H9 (cell line): Measurements from ENCODE around the gene TRPM3. TPM values are rescaled to one million over a fixed set of nuclear protein-coding genes. Genes with fewer than 3 reads are reported as not detected.

ENCODE experiments used
- DNase-seq: peaks from one replicate; pipeline ENCODE4 v3.0.0-alpha.2; 2017
- H2AFZ ChIP-seq: one replicate; pipeline ENCODE4 v1.6.1; 2013; ENCODE audit warnings: mild to moderate bottlenecking, low read length, control low read depth, moderate library complexity
- H2AK5ac ChIP-seq: 2 replicates; pipeline ENCODE4 v1.6.1; 2013; ENCODE audit warnings: low read length, control low read depth, mixed read lengths; ENCODE audit not compliant: insufficient read length
- H2BK120ac ChIP-seq: one replicate; pipeline ENCODE4 v1.6.1; 2013; ENCODE audit warnings: low read depth, mild to moderate bottlenecking, low read length, control low read depth, inconsistent platforms; ENCODE audit not compliant: poor library complexity, severe bottlenecking
- H2BK12ac ChIP-seq: 2 replicates; pipeline ENCODE4 v1.6.1; 2013; ENCODE audit warnings: low read length, control low read depth, mixed read lengths, low read depth; ENCODE audit not compliant: insufficient read length
- H2BK15ac ChIP-seq: 2 replicates; pipeline ENCODE4 v1.6.1; 2013; ENCODE audit warnings: low read depth, low read length, control low read depth
- H2BK20ac ChIP-seq: one replicate; pipeline ENCODE4 v1.6.1; 2013; ENCODE audit warnings: low read depth, mild to moderate bottlenecking, low read length, control low read depth, inconsistent platforms; ENCODE audit not compliant: poor library complexity, severe bottlenecking
- H2BK5ac ChIP-seq: 2 replicates; pipeline ENCODE4 v1.6.1; 2013; ENCODE audit warnings: low read length, control low read depth, mixed read lengths; ENCODE audit not compliant: insufficient read length
- H3K14ac ChIP-seq: 2 replicates; pipeline ENCODE4 v1.6.1; 2013; ENCODE audit warnings: low read length, control low read depth; ENCODE audit not compliant: insufficient read depth
- H3K18ac ChIP-seq: 2 replicates; pipeline ENCODE4 v1.6.1; 2013; ENCODE audit warnings: low read depth, mild to moderate bottlenecking, mixed read lengths, low read length, control low read depth; ENCODE audit not compliant: insufficient read length
- H3K23ac ChIP-seq: 2 replicates; pipeline ENCODE4 v1.6.1; 2013; ENCODE audit warnings: low read length, control low read depth, mixed read lengths, low read depth; ENCODE audit not compliant: insufficient read length
- H3K23me2 ChIP-seq: 2 replicates; pipeline ENCODE4 v1.6.1; 2013; ENCODE audit warnings: low read depth, mild to moderate bottlenecking, mixed read lengths, low read length, control low read depth; ENCODE audit not compliant: insufficient read length, poor library complexity, severe bottlenecking
- H3K27ac ChIP-seq: 2 replicates; pipeline ENCODE4 v1.5.1; 2013; ENCODE audit warnings: low read length, control low read depth, mixed read lengths, low read depth; ENCODE audit not compliant: insufficient read length
- H3K27me3 ChIP-seq: 2 replicates; pipeline ENCODE4 v1.6.1; 2013; ENCODE audit warnings: low read length, control low read depth, inconsistent platforms; ENCODE audit not compliant: insufficient read depth
- H3K4ac ChIP-seq: 2 replicates; pipeline ENCODE4 v1.6.1; 2013; ENCODE audit warnings: low read depth, mild to moderate bottlenecking, control low read depth, inconsistent platforms, low read length, moderate library complexity
- H3K4me1 ChIP-seq: 2 replicates; pipeline ENCODE4 v1.6.1; 2013; ENCODE audit warnings: low read length, control low read depth, inconsistent platforms; ENCODE audit not compliant: insufficient read depth
- H3K4me2 ChIP-seq: 2 replicates; pipeline ENCODE4 v1.6.1; 2013; ENCODE audit warnings: low read length, control low read depth, mixed read lengths; ENCODE audit not compliant: insufficient read length, insufficient read depth
- H3K56ac ChIP-seq: 2 replicates; pipeline ENCODE4 v1.6.1; 2013; ENCODE audit warnings: low read depth, mild to moderate bottlenecking, mixed read lengths, low read length, control low read depth; ENCODE audit not compliant: insufficient read length
- H3K79me1 ChIP-seq: 2 replicates; pipeline ENCODE4 v1.6.1; 2013; ENCODE audit warnings: low read depth, mild to moderate bottlenecking, moderate library complexity, low read length, control low read depth, inconsistent platforms; ENCODE audit not compliant: insufficient read depth, poor library complexity, severe bottlenecking
- H3K79me2 ChIP-seq: 2 replicates; pipeline ENCODE4 v1.6.1; 2013; ENCODE audit warnings: low read length, control low read depth, inconsistent platforms; ENCODE audit not compliant: insufficient read depth
- H3K9ac ChIP-seq: 2 replicates; pipeline ENCODE4 v1.6.1; 2013; ENCODE audit warnings: low read length, control low read depth, mixed read lengths; ENCODE audit not compliant: insufficient read length; ENCODE audit errors: extremely low read depth
- H3K9me3 ChIP-seq: one replicate; pipeline ENCODE4 v1.6.1; 2013; ENCODE audit warnings: low read depth, low read length, inconsistent platforms; ENCODE audit not compliant: control insufficient read depth
- H3T11ph ChIP-seq: one replicate; pipeline ENCODE4 v1.6.1; 2013; ENCODE audit warnings: mild to moderate bottlenecking, low read length, control low read depth, inconsistent platforms
- H4K20me1 ChIP-seq: one replicate; pipeline ENCODE4 v1.6.1; 2013; ENCODE audit not compliant: control insufficient read depth, insufficient read length, insufficient read depth
- H4K5ac ChIP-seq: 2 replicates; pipeline ENCODE4 v1.6.1; 2013; ENCODE audit warnings: low read depth, mild to moderate bottlenecking, mixed read lengths, low read length, control low read depth; ENCODE audit not compliant: insufficient read length
- H4K8ac ChIP-seq: replicated peaks from 2 replicates; pipeline ENCODE4 v1.6.1; 2013; ENCODE audit warnings: low read length, control low read depth, mixed read lengths, low read depth; ENCODE audit not compliant: insufficient read length
- H4K91ac ChIP-seq: 2 replicates; pipeline ENCODE4 v1.6.1; 2013; ENCODE audit warnings: low read depth, mild to moderate bottlenecking, moderate library complexity, mixed read lengths, low read length, control low read depth; ENCODE audit not compliant: insufficient read length
- H3K27ac Mint-ChIP-seq, 3 experiments: 2 replicates in 2 of 3; 3 replicates in 1 of 3; pipeline ENCODE4 v1.8.0; 2020 to 2021; ENCODE audit warnings: mixed read lengths in 3 of 3, mild to moderate bottlenecking in 1 of 3, moderate library complexity in 1 of 3
- H3K27me3 Mint-ChIP-seq: 2 replicates; pipeline ENCODE4 v1.8.0; 2021; ENCODE audit warnings: low read depth, mild to moderate bottlenecking, moderate library complexity, mixed read lengths
- H3K36me3 Mint-ChIP-seq, 3 experiments: 2 replicates in 2 of 3; 3 replicates in 1 of 3; pipeline ENCODE4 v1.8.0; 2020 to 2021; ENCODE audit warnings: low read depth in 3 of 3, mixed read lengths in 3 of 3; ENCODE audit not compliant: insufficient read depth in 1 of 3
- H3K4me1 Mint-ChIP-seq, 2 experiments: 2 replicates each; pipeline ENCODE4 v1.8.0; 2020; ENCODE audit warnings: mixed read lengths in 2 of 2
- H3K4me3 Mint-ChIP-seq, 2 experiments: 2 replicates in 1 of 2; 3 replicates in 1 of 2; pipeline ENCODE4 v1.8.0; 2020 to 2021; ENCODE audit warnings: mild to moderate bottlenecking in 2 of 2, mixed read lengths in 2 of 2, moderate library complexity in 1 of 2
- H3K9me3 Mint-ChIP-seq, 2 experiments: 2 replicates in 1 of 2; 3 replicates in 1 of 2; pipeline ENCODE4 v1.8.0; 2020; ENCODE audit warnings: mild to moderate bottlenecking in 2 of 2, mixed read lengths in 2 of 2, moderate library complexity in 1 of 2
- total RNA-seq: library from RNA; stranded (reverse); gene quantifications from 2 replicates; pipeline ENCODE4 v1.2.1, GENCODE V29; 2021
- TF ChIP-seq, protein P1 (sequence below): fragments of 200-600 bp; sonication (generic); conservative IDR thresholded peaks from 3 replicates; pipeline ENCODE4 v1.8.0; 2021; ENCODE audit warnings: antibody characterized with exemption, mild to moderate bottlenecking

Gene TRPM3
- total RNA-seq, 1 experiment from 2014 or later = 10.3 TPM

- no peak overlapping the region for H3K23ac ChIP-seq
- no peaks in the 10 kb centered on the region for H3K4me1 ChIP-seq
- H3K79me1 ChIP-seq = no peaks in the 10 kb centered on the region
- H4K5ac ChIP-seq = no peak overlapping the region
- no peak overlapping the region for H3K27ac Mint-ChIP-seq
- no peak overlapping the region for H3K4ac ChIP-seq
- no peak overlapping the region for H3K27ac ChIP-seq
- no peak overlapping the region for H2BK20ac ChIP-seq
- no peak overlapping the region for H2BK15ac ChIP-seq
- H2BK12ac ChIP-seq = no peak overlapping the region
- no peaks in the 10 kb centered on the region for H3K79me2 ChIP-seq
- H2AK5ac ChIP-seq = no peak overlapping the region
- no peaks in the 10 kb centered on the region for H3K9me3 Mint-ChIP-seq
- H3K4me2 ChIP-seq = no peak overlapping the region
- TF ChIP-seq, protein P1, sequence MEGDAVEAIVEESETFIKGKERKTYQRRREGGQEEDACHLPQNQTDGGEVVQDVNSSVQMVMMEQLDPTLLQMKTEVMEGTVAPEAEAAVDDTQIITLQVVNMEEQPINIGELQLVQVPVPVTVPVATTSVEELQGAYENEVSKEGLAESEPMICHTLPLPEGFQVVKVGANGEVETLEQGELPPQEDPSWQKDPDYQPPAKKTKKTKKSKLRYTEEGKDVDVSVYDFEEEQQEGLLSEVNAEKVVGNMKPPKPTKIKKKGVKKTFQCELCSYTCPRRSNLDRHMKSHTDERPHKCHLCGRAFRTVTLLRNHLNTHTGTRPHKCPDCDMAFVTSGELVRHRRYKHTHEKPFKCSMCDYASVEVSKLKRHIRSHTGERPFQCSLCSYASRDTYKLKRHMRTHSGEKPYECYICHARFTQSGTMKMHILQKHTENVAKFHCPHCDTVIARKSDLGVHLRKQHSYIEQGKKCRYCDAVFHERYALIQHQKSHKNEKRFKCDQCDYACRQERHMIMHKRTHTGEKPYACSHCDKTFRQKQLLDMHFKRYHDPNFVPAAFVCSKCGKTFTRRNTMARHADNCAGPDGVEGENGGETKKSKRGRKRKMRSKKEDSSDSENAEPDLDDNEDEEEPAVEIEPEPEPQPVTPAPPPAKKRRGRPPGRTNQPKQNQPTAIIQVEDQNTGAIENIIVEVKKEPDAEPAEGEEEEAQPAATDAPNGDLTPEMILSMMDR = no peak
- H3K18ac ChIP-seq = no peak overlapping the region
- no peaks in the 10 kb centered on the region for H3K27me3 ChIP-seq
- no peak overlapping the region for H3T11ph ChIP-seq
- no peaks in the 10 kb centered on the region for H3K4me1 Mint-ChIP-seq
- H3K4me3 Mint-ChIP-seq = no peak overlapping the region
- H2BK120ac ChIP-seq = no peak overlapping the region
- H4K8ac ChIP-seq = no peak overlapping the region
- DNase-seq = no peak
- no peaks in the 10 kb centered on the region for H4K20me1 ChIP-seq
- no peak overlapping the region for H2BK5ac ChIP-seq
- no peaks in the 10 kb centered on the region for H3K27me3 Mint-ChIP-seq
- H3K56ac ChIP-seq = no peak overlapping the region
- H3K14ac ChIP-seq = no peak overlapping the region
- no peak overlapping the region for H2AFZ ChIP-seq
- no peak overlapping the region for H3K9ac ChIP-seq
- no peaks in the 10 kb centered on the region for H3K36me3 Mint-ChIP-seq
- no peak overlapping the region for H4K91ac ChIP-seq
- H3K23me2 ChIP-seq = no peaks in the 10 kb centered on the region
- no peaks in the 10 kb centered on the region for H3K9me3 ChIP-seq
Measured at GRCh38 chr9:70682298-70682697, 439.1 kb downstream of the TRPM3 start.
